Right atrium auricular region (tissue), 2 donors: ENCODE results near the gene HSD17B2. TPM values are rescaled to one million over a fixed set of nuclear protein-coding genes. Genes with fewer than 3 reads are reported as not detected.

Source experiments
- DNase-seq: peaks from one replicate; pipeline ENCODE4 v3.0.0-alpha.2; 2019; ENCODE audit warnings: low spot score
- H3K27ac ChIP-seq, 2 donors: fragments of 200-600 bp; sonication (generic); 1 replicate in 1 of 2; 2 replicates in 1 of 2; pipeline ENCODE4 v1.5.1; 2016 to 2019
- H3K27me3 ChIP-seq, 2 donors: fragments of 200-600 bp; sonication (generic); one replicate each; pipeline versions ENCODE4 v1.5.1 to v1.6.0; 2017 to 2019
- H3K36me3 ChIP-seq: fragments of 200-600 bp; sonication (generic); one replicate; pipeline ENCODE4 v1.5.1; 2016
- H3K4me1 ChIP-seq, 2 donors: fragments of 200-600 bp; sonication (generic); one replicate each; pipeline versions ENCODE4 v1.5.1 to v1.6.0; 2017 to 2019
- H3K4me3 ChIP-seq, 2 donors: fragments of 200-600 bp; sonication (generic); 1 replicate in 1 of 2; 2 replicates in 1 of 2; pipeline ENCODE4 v1.5.1; 2017 to 2019; ENCODE audit warnings: mild to moderate bottlenecking in 1 of 2, moderate library complexity in 1 of 2
- H3K9me3 ChIP-seq, 2 donors: fragments of 200-600 bp; sonication (generic); one replicate each; pipeline ENCODE4 v1.5.1; 2019
- total RNA-seq, 2 donors: library from RNA; depleted of rRNA; stranded (reverse); fragments of >200 nt; gene quantifications; one replicate each; pipeline ENCODE4 v1.1.0, GENCODE V29; 2016
- TF ChIP-seq, protein P1 (sequence below), 2 donors: fragments of 200-600 bp; sonication (generic); IDR thresholded peaks; one replicate each; pipeline ENCODE4 v1.5.1; 2019; ENCODE audit warnings: antibody characterized with exemption in 2 of 2

Gene HSD17B2
- total RNA-seq, 2 donors from 2014 or later: not detected

DNA sequence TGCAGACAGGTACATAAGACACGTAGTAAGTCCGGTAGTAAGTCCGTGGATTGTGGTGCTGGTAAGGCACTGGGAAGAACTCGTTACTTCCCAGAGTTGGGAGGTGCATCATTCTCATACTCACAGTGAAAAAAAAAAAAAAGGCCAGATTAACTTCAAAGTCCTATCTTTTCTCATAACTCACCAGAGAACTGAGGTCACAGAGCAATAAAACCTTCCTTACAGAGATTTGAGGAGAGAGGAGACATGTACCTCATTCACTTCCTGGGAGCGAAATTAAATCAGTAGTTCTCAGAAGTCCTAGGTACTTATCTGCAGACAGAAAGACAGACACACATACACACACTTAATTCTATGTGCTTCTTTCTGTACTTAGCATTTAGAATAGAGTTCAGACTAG, 112.5 kb downstream of the HSD17B2 start:
- no peaks in the 10 kb centered on the region for H3K9me3 ChIP-seq
- H3K27ac ChIP-seq: no peak overlapping the region
- DNase-seq: no peak
- TF ChIP-seq, protein P1, sequence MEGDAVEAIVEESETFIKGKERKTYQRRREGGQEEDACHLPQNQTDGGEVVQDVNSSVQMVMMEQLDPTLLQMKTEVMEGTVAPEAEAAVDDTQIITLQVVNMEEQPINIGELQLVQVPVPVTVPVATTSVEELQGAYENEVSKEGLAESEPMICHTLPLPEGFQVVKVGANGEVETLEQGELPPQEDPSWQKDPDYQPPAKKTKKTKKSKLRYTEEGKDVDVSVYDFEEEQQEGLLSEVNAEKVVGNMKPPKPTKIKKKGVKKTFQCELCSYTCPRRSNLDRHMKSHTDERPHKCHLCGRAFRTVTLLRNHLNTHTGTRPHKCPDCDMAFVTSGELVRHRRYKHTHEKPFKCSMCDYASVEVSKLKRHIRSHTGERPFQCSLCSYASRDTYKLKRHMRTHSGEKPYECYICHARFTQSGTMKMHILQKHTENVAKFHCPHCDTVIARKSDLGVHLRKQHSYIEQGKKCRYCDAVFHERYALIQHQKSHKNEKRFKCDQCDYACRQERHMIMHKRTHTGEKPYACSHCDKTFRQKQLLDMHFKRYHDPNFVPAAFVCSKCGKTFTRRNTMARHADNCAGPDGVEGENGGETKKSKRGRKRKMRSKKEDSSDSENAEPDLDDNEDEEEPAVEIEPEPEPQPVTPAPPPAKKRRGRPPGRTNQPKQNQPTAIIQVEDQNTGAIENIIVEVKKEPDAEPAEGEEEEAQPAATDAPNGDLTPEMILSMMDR (IDR thresholded peaks at IDR 0.05): no peak
- no peaks in the 10 kb centered on the region for H3K27me3 ChIP-seq
- H3K4me1 ChIP-seq: no peaks in the 10 kb centered on the region
- no peak overlapping the region for H3K4me3 ChIP-seq
- peaks cover 16% of the 10 kb centered on the region for H3K36me3 ChIP-seq

Other genes with a start within 250 kb of the HSD17B2 start
- gene SDR42E1, start 23.8 kb upstream of the HSD17B2 start, total RNA-seq: under 1 TPM; 0.11 to 0.90 TPM
- 1 to 10 TPM; 8.5 to 9.4 TPM for gene MPHOSPH6, start 135.0 kb downstream of the HSD17B2 start, total RNA-seq